Activated CD8-positive, alpha-beta T cell treated with anti-CD3 and anti-CD28 coated beads for 36 hours (primary cell): ENCODE results near the gene NXN. TPM values are rescaled to one million over a fixed set of nuclear protein-coding genes. Genes with fewer than 3 reads are reported as not detected.

Source experiments
- ATAC-seq: fragments of 200-7000 bp; cut with Tn5 transposase; one replicate; pipeline ENCODE4 v1.10.0; 2021; ENCODE audit warnings: mild to moderate bottlenecking, moderate library complexity
- CTCF ChIA-PET: fragments of 350-600 bp; sonication (Branson Sonifier 250); formaldehyde crosslinking; loops from one replicate; lab custom pipeline; 2021; ENCODE audit warnings: antibody characterized with exemption; lab: Charles Lee
- POLR2A ChIA-PET: fragments of 350-600 bp; sonication (Branson Sonifier 250); formaldehyde crosslinking; loops from one replicate; lab custom pipeline; 2021; ENCODE audit warnings: antibody characterized with exemption; lab: Charles Lee
- DNase-seq: peaks from one replicate; pipeline ENCODE4 v3.0.0-alpha.2; 2020
- H3K27ac Mint-ChIP-seq: one replicate; pipeline ENCODE4 v1.8.0; 2021; ENCODE audit warnings: mild to moderate bottlenecking, mixed read lengths
- H3K27me3 Mint-ChIP-seq: one replicate; pipeline ENCODE4 v1.8.0; 2021; ENCODE audit warnings: mixed read lengths
- H3K36me3 Mint-ChIP-seq: one replicate; pipeline ENCODE4 v1.8.0; 2021; ENCODE audit warnings: low read depth, mixed read lengths
- H3K4me1 Mint-ChIP-seq: one replicate; pipeline ENCODE4 v1.8.0; 2021; ENCODE audit warnings: low read depth, mixed read lengths
- H3K4me3 Mint-ChIP-seq: one replicate; pipeline ENCODE4 v1.8.0; 2021; ENCODE audit warnings: mild to moderate bottlenecking, moderate library complexity, mixed read lengths
- H3K9me3 Mint-ChIP-seq: one replicate; pipeline ENCODE4 v1.8.0; 2021; ENCODE audit warnings: mixed read lengths
- CTCF ChIP-seq: fragments of 200-600 bp; IDR thresholded peaks from one replicate; pipeline ENCODE4 v1.8.0; 2022; ENCODE audit warnings: antibody characterized with exemption, mild to moderate bottlenecking
- intact Hi-C: fragments of 100-400 bp; cut with micrococcal nuclease; formaldehyde crosslinking; loops from one replicate; pipeline ENCODE4 v1.10.0; 2022
- total RNA-seq, 2 experiments: library from RNA; stranded (reverse); gene quantifications; one replicate each; pipeline ENCODE4 v1.2.3, GENCODE V29; 2021

NXN gene
- total RNA-seq, 2 experiments from 2014 or later, result 1.2 to 1.4 TPM

GRCh38 chr17:866568-867103, 112.9 kb downstream of the NXN start:
- ChIA-PET POLR2A (no interaction called here), CTCF (no interaction called here)
- no peaks in the 10 kb centered on the region for H3K36me3 Mint-ChIP-seq
- H3K27me3 Mint-ChIP-seq, result peaks cover 23% of the 10 kb centered on the region
- H3K9me3 Mint-ChIP-seq, result no peaks in the 10 kb centered on the region
- ATAC-seq (no peak), DNase-seq (no peak)
- H3K4me1 Mint-ChIP-seq, result no peaks in the 10 kb centered on the region
- no peak for TF ChIP-seq CTCF
- intact Hi-C loops, result no loop called here
- no peak overlapping the region for H3K27ac Mint-ChIP-seq
- H3K4me3 Mint-ChIP-seq, result no peak overlapping the region

- no peak for TF ChIP-seq CTCF
- H3K4me3 Mint-ChIP-seq, result peak overlapping the region; percentile 49
- H3K36me3 Mint-ChIP-seq, result no peaks in the 10 kb centered on the region
- ChIA-PET CTCF (no interaction called here), POLR2A (no interaction called here)
- H3K27ac Mint-ChIP-seq, result no peak overlapping the region
- ATAC-seq (no peak), DNase-seq (no peak)
- H3K4me1 Mint-ChIP-seq, result no peaks in the 10 kb centered on the region
- peaks cover 23% of the 10 kb centered on the region for H3K27me3 Mint-ChIP-seq
- intact Hi-C loops, result no loop called here
- no peaks in the 10 kb centered on the region for H3K9me3 Mint-ChIP-seq
These were observed 115.3 kb downstream of the NXN start for GRCh38 chr17:864315-864714.

GRCh38 chr17:863880-864279, 115.7 kb downstream of the NXN start:
- Mint-ChIP-seq H3K9me3 (no peaks in the 10 kb centered on the region), H3K27ac (no peak overlapping the region), H3K36me3 (no peaks in the 10 kb centered on the region), H3K27me3 (peaks cover 19% of the 10 kb centered on the region), H3K4me3 (peak overlapping the region; percentile 49), H3K4me1 (no peaks in the 10 kb centered on the region)
- TF ChIP-seq CTCF, result no peak
- intact Hi-C loops, result no loop called here
- ChIA-PET CTCF (no interaction called here), POLR2A (interaction anchor here (0.6 to 1.3 kb wide), 2 partner anchors 12 to 33 kb away, joined by 3 read pairs; no protein-coding TSS in a partner anchor)
- peak; percentile 7 for DNase-seq
- no peak for ATAC-seq

GRCh38 chr17:862582-862981, 117.0 kb downstream of the NXN start:
- TF ChIP-seq CTCF, result no peak
- ChIA-PET CTCF (no interaction called here), POLR2A (interaction anchor here (1.3 kb wide), 1 partner anchor 14 kb away, joined by 3 read pairs; no protein-coding TSS in a partner anchor)
- H3K4me1 Mint-ChIP-seq, result no peaks in the 10 kb centered on the region
- peaks cover 16% of the 10 kb centered on the region for H3K27me3 Mint-ChIP-seq
- no peak overlapping the region for H3K27ac Mint-ChIP-seq
- DNase-seq (no peak), ATAC-seq (no peak)
- H3K9me3 Mint-ChIP-seq, result no peaks in the 10 kb centered on the region
- no peak overlapping the region for H3K4me3 Mint-ChIP-seq
- H3K36me3 Mint-ChIP-seq, result no peaks in the 10 kb centered on the region
- intact Hi-C loops, result no loop called here

GRCh38 chr17:861364-861763, 118.2 kb downstream of the NXN start:
- no peaks in the 10 kb centered on the region for H3K4me1 Mint-ChIP-seq
- CTCF ChIA-PET, result interaction anchor here (1.1 kb wide), 1 partner anchor 18 kb away, joined by 3 read pairs; no protein-coding TSS in a partner anchor
- no peak overlapping the region for H3K4me3 Mint-ChIP-seq
- peaks cover 13% of the 10 kb centered on the region for H3K27me3 Mint-ChIP-seq
- TF ChIP-seq CTCF, result no peak
- no peak overlapping the region for H3K27ac Mint-ChIP-seq
- ATAC-seq (no peak), DNase-seq (no peak)
- intact Hi-C loops, result no loop called here
- H3K36me3 Mint-ChIP-seq, result no peaks in the 10 kb centered on the region
- POLR2A ChIA-PET, result interaction anchor here (0.6 kb wide), 1 partner anchor 78 kb away, joined by 3 read pairs; no protein-coding TSS in a partner anchor
- no peaks in the 10 kb centered on the region for H3K9me3 Mint-ChIP-seq
